H54 (cell line): ENCODE measurements around the gene LMX1A.
A peak's percentile ranks its signal among the peaks of the same experiment; 100 is the strongest.

Experiments used
- DNase-seq: peaks from one replicate; pipeline ENCODE4 v3.0.0; 2011; ENCODE audit warnings: low spot score, mixed read lengths; ENCODE audit not compliant: insufficient read length
- FAIRE-seq: peaks from 3 replicates; lab custom pipeline; 2011; peaks lifted over from hg19 to GRCh38; lab: Jason Lieb, UNC
- POLR2A ChIP-seq: IDR thresholded peaks from 2 replicates; pipeline ENCODE4 v1.6.1; 2011; ENCODE audit warnings: low read depth, mild to moderate bottlenecking, low read length

Gene LMX1A

GRCh38 chr1:165355977-165356811 lies at the start of gene LMX1A:
Gene LMX1A (minus strand): TSS chr1:165356715. CDS start chr1:165355559, 1,156 bp downstream.
- DNase-seq (no peak), FAIRE-seq (no peak)
- TF ChIP-seq POLR2A, result no peak

DNA sequence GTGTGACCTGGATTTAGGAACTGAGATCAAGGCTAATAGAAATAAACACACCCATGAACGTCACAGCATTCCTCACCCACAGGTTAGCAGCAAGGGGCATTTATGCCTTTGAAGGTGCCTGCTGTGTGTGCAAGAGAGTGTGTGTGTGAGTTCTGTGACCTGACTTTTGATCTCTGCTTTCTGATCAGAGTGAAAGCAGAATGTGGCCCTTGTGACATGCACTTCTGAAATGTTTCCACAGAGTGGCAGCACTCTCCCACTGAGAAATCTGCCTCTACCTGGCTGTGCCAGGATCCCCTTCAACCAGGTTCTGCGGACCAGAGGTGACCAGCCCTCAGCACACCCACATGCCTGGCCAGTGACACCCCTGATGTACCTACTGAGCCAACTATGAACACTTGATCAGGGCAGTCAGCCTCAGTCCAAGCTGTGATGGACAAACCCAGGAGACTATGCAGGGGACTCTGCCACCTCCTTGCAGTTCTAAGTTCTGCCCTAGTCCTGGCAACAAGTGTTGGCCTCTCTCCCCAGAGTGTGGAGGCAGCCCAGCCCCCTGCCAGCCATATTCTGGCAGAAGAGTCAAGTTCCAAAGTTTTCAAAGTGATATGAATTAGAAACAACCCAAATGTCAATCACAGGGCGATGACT lies 47.4 kb upstream of the LMX1A start:
- peak; percentile 18 for DNase-seq
- no peak for FAIRE-seq
- no peak for TF ChIP-seq POLR2A

DNA sequence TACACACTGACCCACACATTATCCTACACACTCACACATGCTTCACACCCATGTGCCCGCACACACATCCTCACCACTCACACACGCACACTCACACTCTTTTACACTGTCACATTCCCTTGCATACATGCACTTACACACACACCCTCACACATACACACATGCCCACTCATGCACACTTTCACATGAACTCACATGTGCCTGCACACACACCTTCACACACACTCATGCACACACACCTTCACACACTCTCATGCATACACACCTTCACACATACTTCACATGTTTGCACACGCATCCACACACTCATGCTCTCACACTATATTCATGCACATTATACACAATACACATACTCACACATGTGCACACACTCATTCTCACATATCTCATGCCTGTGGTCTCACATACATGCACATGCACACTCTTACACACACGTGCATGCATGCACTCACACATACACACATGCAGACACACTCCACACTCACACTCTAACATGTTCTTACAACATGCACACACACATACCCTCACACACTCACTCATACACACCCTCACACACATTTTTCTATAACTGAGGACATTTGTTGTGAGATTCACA lies 46.1 kb upstream of the LMX1A start:
- no peak for TF ChIP-seq POLR2A
- DNase-seq, result no peak
- no peak for FAIRE-seq

DNA sequence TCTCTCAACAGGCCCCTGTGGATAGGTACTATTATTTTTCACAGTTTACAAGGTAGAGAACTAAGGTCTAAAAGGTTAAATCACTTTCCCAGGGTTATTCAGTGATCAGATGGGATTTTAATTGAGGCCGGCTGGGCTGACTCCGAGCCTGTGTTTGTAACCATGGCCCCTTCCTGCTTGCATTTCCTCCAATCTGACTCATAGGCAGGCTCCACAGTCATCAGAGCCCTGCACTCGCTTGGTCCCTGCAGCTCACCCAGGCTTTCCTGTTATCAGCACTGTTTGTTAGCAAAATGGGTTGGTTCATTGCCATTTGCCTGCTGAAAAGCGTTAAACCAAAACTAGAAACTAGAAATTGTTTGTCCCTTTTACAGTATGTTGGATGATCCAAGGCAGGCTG lies 41.4 kb upstream of the LMX1A start:
- DNase-seq (peak; percentile 17), FAIRE-seq (no peak)
- no peak for TF ChIP-seq POLR2A

GRCh38 chr1:165395901-165396300 lies 39.4 kb upstream of the LMX1A start:
- no peak for TF ChIP-seq POLR2A
- no peak for FAIRE-seq
- no peak for DNase-seq

GRCh38 chr1:165395478-165395877 lies 39.0 kb upstream of the LMX1A start:
- TF ChIP-seq POLR2A, result no peak
- FAIRE-seq, result no peak
- DNase-seq, result no peak

GRCh38 chr1:165392634-165393571 lies 36.4 kb upstream of the LMX1A start:
- no peak for FAIRE-seq

GRCh38 chr1:165389609-165390008 lies 33.1 kb upstream of the LMX1A start:
- no peak for TF ChIP-seq POLR2A
- FAIRE-seq (no peak), DNase-seq (no peak)

More at GRCh38 chr1:165392634-165393571, 36.4 kb upstream of the LMX1A start:
- peak; percentile 84 for DNase-seq
- TF ChIP-seq POLR2A, result no peak

GRCh38 chr1:165387961-165388360 lies 31.4 kb upstream of the LMX1A start:
- DNase-seq, result no peak
- no peak for FAIRE-seq
- TF ChIP-seq POLR2A, result no peak

- no peak for FAIRE-seq
- TF ChIP-seq POLR2A, result no peak
- DNase-seq, result no peak
Observed at GRCh38 chr1:165387505-165387904, 31.0 kb upstream of the LMX1A start.

- TF ChIP-seq POLR2A, result no peak
- DNase-seq (no peak), FAIRE-seq (no peak)
Observed at GRCh38 chr1:165383599-165384405, 27.3 kb upstream of the LMX1A start.

DNA sequence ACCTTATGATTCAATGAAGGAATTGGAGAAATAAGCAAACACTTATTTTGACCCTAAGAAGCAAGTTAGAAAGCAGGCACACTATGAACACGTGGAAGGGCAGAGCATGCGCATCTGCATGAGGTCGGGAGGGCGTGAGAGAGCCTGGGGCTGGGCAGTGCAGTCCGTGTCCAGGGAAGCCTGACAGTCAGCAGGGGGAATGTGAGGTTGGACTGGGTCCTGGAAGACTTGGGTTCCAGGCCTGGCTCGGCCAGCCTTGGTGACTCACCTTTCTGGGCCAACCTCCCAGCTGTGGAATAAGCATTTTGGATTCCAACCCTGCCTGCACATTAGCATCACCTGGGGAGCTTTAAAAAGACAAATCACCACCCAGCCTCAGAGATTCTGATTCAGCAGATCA lies 26.6 kb upstream of the LMX1A start:
- no peak for FAIRE-seq
- TF ChIP-seq POLR2A, result no peak
- no peak for DNase-seq
